OCI-LY3 (cell line): Measurements from ENCODE around the gene RGS9BP.
"Not testable (repeated sequence)": the region's sequence is repeated elsewhere in the genome, so short reads cannot be mapped to it uniquely, and the experiment has no call there.

Experiments used
- EZH2phosphoT487 ChIP-seq: fragments of 200-600 bp; shearing (Covaris generic); IDR thresholded peaks from 2 replicates; pipeline ENCODE4 v1.6.1; 2018; ENCODE audit warnings: antibody characterized with exemption, mixed run types, low read depth
- TF ChIP-seq, protein P1 (sequence below): fragments of 200-600, 300-600 bp; sonication (generic); IDR thresholded peaks from 2 replicates; pipeline ENCODE4 v1.5.1; 2014; ENCODE audit warnings: antibody characterized with exemption, low read length, low read depth

- TF ChIP-seq, protein P1, sequence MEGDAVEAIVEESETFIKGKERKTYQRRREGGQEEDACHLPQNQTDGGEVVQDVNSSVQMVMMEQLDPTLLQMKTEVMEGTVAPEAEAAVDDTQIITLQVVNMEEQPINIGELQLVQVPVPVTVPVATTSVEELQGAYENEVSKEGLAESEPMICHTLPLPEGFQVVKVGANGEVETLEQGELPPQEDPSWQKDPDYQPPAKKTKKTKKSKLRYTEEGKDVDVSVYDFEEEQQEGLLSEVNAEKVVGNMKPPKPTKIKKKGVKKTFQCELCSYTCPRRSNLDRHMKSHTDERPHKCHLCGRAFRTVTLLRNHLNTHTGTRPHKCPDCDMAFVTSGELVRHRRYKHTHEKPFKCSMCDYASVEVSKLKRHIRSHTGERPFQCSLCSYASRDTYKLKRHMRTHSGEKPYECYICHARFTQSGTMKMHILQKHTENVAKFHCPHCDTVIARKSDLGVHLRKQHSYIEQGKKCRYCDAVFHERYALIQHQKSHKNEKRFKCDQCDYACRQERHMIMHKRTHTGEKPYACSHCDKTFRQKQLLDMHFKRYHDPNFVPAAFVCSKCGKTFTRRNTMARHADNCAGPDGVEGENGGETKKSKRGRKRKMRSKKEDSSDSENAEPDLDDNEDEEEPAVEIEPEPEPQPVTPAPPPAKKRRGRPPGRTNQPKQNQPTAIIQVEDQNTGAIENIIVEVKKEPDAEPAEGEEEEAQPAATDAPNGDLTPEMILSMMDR, result not testable (repeated sequence)
- not testable (repeated sequence) for TF ChIP-seq EZH2phosphoT487
Measured at GRCh38 chr19:32716203-32716602, 40.6 kb downstream of the RGS9BP start.
